ENCODE results near the gene SLC2A14. TPM values are rescaled to one million over a fixed set of nuclear protein-coding genes. Genes with fewer than 3 reads are reported as not detected.
"Not testable (repeated sequence)": the region's sequence is repeated elsewhere in the genome, so short reads cannot be mapped to it uniquely, and the experiment has no call there.

The SLC2A14 gene
- total RNA-seq, 4 donors from 2014 or later: 0.48 to 0.96 TPM; not detected in 2

DNA sequence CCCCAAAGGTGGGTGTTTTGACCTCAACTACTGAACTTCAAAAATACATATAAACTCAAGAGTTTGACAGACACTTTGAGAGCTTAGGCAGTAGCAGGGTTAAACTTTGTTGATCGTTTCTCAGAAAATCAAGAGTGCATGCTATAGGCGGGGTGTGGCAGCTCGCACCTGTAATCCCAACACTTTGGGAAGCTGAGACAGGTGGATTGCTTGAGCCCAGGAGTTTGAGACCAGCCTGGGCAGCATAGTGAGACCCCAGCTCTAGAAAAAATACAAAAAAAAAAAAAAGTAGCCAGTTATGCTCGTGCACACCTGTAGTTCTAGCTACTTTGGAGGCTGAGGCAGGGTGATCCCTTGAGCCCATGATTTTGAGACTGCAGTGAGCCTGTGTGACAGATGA, 71.3 kb downstream of the SLC2A14 start:
- Histone ChIP-seq H3K27me3 (no peaks in the 10 kb centered on the region), H3K9me3 (no peaks in the 10 kb centered on the region), H3K27ac (no peak overlapping the region), H3K4me3 (no peak overlapping the region), H3K36me3 (no peaks in the 10 kb centered on the region), H3K4me1 (no peaks in the 10 kb centered on the region)
- no peak for TF ChIP-seq EP300 (IDR thresholded peaks at IDR 0.05; ENCODE audit: low read depth)
- no peak for TF ChIP-seq POLR2AphosphoS5 (IDR thresholded peaks at IDR 0.05)
- TF ChIP-seq POLR2A (IDR thresholded peaks at IDR 0.05): no peak
- TF ChIP-seq CTCF (IDR thresholded peaks at IDR 0.05): no peak
- in situ Hi-C loops (cut with MboI; ENCODE audit: low pct_ligation_motif_present in 1 of 4, low pct_unique_long_range_greater_than_20kb in 1 of 4, low sequenced_read_pairs in 3 of 4): loop anchor here in 2 of 4 donors (10.0 to 25.0 kb wide), 2 partner anchors 139 to 577 kb away; partner anchors contain the start of gene APOBEC1 (in 1 of the 2)
- intact Hi-C loops (cut with DNase I; ENCODE audit: low total_unique reads): no loop called here
- no peak for DNase-seq
- 12 to 46% methylated on average over 3 to 4 of the region's 4 CpGs for whole genome bisulfite sequencing, 2 donors (ENCODE audit: low coverage in 1 of 2)

GRCh38 chr12:7798750-7799308, 73.9 kb downstream of the SLC2A14 start:
- H3K4me1 ChIP-seq; DNase-seq; H3K27me3 ChIP-seq; H3K4me3 ChIP-seq; intact Hi-C loops (cut with DNase I; ENCODE audit: low total_unique reads); H3K27ac ChIP-seq; H3K9me3 ChIP-seq; H3K36me3 ChIP-seq: not testable (repeated sequence)
- 59 to 67% methylated on average over 1 to 3 of the region's 4 CpGs for WGBS, 2 donors (ENCODE audit: low coverage in 1 of 2)
- in situ Hi-C loops (cut with MboI; ENCODE audit: low pct_ligation_motif_present in 1 of 4, low pct_unique_long_range_greater_than_20kb in 1 of 4, low sequenced_read_pairs in 3 of 4): loop anchor here in 1 of 4 donors (5.0 kb wide), 1 partner anchor 108 kb away; no protein-coding TSS in a partner anchor

DNA sequence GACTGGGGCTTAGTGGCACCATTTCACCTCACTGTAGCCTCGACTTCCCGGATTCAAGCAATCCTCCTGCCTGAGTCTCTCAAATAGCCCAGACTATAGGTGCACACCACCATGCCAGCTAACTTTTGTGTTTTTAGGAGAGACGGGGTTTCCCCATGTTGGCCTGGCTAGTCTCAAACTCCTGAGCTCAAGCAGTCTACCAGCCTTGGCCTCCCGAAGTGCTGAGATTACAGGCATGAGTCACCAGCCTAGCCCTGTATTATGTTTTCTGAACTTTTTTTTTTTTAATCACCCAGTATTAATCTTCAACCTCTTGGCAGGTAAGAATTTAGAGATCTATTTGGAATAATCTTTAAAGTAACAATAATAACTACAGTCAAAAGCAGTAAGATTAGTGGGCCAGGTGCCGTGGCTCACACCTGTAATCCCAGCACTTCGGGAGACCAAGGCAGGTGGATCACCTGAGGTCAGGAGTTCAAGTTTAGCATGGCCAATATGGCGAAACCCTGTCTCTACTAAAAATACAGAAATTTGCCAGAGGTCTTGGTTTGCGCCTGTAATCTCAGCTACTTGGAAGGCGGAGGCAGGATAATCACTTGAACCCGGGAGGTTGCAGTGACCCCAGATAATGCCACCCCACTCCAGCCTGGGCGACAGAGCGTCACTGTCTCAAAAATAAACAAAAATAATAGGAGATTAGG, 74.9 kb downstream of the SLC2A14 start:
- no peak for DNase-seq
- H3K27ac ChIP-seq: no peak overlapping the region
- no peaks in the 10 kb centered on the region for H3K36me3 ChIP-seq
- in situ Hi-C loops (cut with MboI; ENCODE audit: low pct_ligation_motif_present in 1 of 4, low pct_unique_long_range_greater_than_20kb in 1 of 4, low sequenced_read_pairs in 3 of 4): loop anchor here in 1 of 4 donors (5.0 kb wide), 1 partner anchor 109 kb away; no protein-coding TSS in a partner anchor
- no peaks in the 10 kb centered on the region for H3K9me3 ChIP-seq
- H3K4me1 ChIP-seq: no peaks in the 10 kb centered on the region
- TF ChIP-seq EP300 (IDR thresholded peaks at IDR 0.05; ENCODE audit: low read depth) (no peak), POLR2A (IDR thresholded peaks at IDR 0.05) (no peak)
- intact Hi-C loops (cut with DNase I; ENCODE audit: low total_unique reads): no loop called here
- H3K4me3 ChIP-seq: no peak overlapping the region
- WGBS, 2 donors (ENCODE audit: low coverage in 1 of 2): 69 to 70% methylated on average over 9 to 12 of the region's 12 CpGs
- H3K27me3 ChIP-seq: no peaks in the 10 kb centered on the region

DNA sequence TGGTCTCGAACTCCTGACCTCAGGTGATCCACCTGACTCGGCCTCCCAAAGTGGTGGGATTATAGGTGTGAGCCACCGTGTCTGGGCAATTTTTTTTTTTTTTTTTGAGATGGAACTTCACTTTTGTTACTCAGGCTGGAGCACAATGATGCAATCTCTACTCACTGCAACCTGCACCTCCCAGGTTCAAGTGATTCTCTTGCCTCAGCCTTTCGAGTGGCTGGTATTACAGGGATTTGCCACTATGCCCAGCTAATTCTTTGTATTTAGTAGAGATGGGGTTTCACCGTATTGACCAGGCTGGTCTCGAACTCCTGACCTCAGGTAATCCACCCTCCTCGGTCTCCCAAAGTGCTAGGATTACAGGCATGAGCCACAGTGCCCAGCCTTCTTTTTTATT, 75.4 kb downstream of the SLC2A14 start:
- DNase-seq; H3K27me3 ChIP-seq; intact Hi-C loops (cut with DNase I; ENCODE audit: low total_unique reads); H3K9me3 ChIP-seq; H3K4me1 ChIP-seq; H3K4me3 ChIP-seq; H3K36me3 ChIP-seq; H3K27ac ChIP-seq: not testable (repeated sequence)
- in situ Hi-C loops (cut with MboI; ENCODE audit: low pct_ligation_motif_present in 1 of 4, low pct_unique_long_range_greater_than_20kb in 1 of 4, low sequenced_read_pairs in 3 of 4): loop anchor here in 1 of 4 donors (5.0 kb wide), 1 partner anchor 110 kb away; no protein-coding TSS in a partner anchor
- 80 to 88% methylated on average over 1 to 7 of the region's 7 CpGs for WGBS, 2 donors (ENCODE audit: low coverage in 1 of 2)

DNA sequence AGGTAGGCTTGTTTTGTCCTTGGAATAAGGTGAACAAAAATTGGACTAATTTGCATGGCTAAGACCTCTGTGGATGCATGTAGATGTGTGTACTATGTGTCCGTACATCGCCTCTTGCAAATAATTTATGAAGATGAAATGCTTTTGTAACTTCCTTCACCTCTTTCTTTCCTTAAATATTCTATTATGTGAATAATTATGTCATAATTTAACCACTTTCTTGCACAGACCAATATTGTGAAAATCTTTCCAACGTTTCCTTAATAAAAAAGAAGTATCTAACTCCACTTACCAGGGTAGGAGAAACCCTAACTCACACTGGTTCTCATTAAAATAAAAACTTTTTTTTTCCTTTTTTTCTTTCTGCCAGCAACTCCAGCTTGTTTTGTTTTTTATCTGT, 79.5 kb downstream of the SLC2A14 start:
- intact Hi-C loops (cut with DNase I; ENCODE audit: low total_unique reads) (no loop called here), in situ Hi-C loops (cut with MboI; ENCODE audit: low pct_ligation_motif_present in 1 of 4, low pct_unique_long_range_greater_than_20kb in 1 of 4, low sequenced_read_pairs in 3 of 4) (no loop called here)
- 42 to 60% methylated on average over 3 of the region's 3 CpGs for WGBS, 2 donors (ENCODE audit: low coverage in 1 of 2)
- no peak for DNase-seq
- H3K36me3 ChIP-seq: no peaks in the 10 kb centered on the region
- H3K4me1 ChIP-seq: no peaks in the 10 kb centered on the region
- no peaks in the 10 kb centered on the region for H3K27me3 ChIP-seq
- H3K4me3 ChIP-seq: no peak overlapping the region
- no peaks in the 10 kb centered on the region for H3K9me3 ChIP-seq
- no peak overlapping the region for H3K27ac ChIP-seq
- TF ChIP-seq POLR2A (IDR thresholded peaks at IDR 0.05): no peak
- no peak for TF ChIP-seq POLR2AphosphoS5 (IDR thresholded peaks at IDR 0.05)
- no peak for TF ChIP-seq EP300 (IDR thresholded peaks at IDR 0.05; ENCODE audit: low read depth)
- no peak for TF ChIP-seq CTCF (IDR thresholded peaks at IDR 0.05)

DNA sequence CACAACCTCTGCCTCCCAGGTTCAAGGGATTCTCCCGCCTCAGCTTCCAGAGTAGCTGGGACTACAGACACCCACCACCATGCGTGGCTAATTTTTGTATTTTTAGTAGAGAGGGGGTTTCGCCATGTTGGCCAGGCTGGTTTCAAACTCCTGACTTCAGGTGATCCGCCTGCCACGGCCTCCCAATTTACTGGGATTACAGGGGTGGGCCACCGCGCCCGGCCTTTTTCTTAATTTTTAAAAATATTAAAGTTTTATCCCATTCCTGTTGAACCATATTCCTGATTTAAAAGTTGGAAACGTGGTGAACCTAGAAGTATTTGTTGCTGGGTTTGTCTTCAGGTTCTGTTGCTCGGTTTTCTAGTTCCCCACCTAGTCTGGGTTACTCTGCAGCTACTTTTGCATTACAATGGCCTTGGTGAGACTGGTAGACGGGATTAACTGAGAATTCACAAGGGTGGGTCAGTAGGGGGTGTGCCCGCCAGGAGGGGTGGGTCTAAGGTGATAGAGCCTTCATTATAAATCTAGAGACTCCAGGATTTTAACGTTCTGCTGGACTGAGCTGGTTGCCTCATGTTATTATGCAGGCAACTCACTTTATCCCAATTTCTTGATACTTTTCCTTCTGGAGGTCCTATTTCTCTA, 83.7 kb downstream of the SLC2A14 start, which contains the start of gene NANOG:
Gene NANOG, plus strand, starts transcription at position 519 of the 645 bp plus-strand sequence. CDS start 213 bp downstream, outside the sequence.
- H3K27me3 ChIP-seq; DNase-seq; H3K9me3 ChIP-seq; intact Hi-C loops (cut with DNase I; ENCODE audit: low total_unique reads); in situ Hi-C loops (cut with MboI; ENCODE audit: low pct_ligation_motif_present in 1 of 4, low pct_unique_long_range_greater_than_20kb in 1 of 4, low sequenced_read_pairs in 3 of 4); H3K27ac ChIP-seq; H3K4me3 ChIP-seq; H3K36me3 ChIP-seq; H3K4me1 ChIP-seq: not testable (repeated sequence)
- whole genome bisulfite sequencing, 2 donors (ENCODE audit: low coverage in 1 of 2): 67 to 73% methylated on average over 8 to 13 of the region's 13 CpGs

All from transverse colon (tissue), 4 donors.